Activated CD4-positive, CD25-positive, alpha-beta regulatory T cell treated with anti-CD3 and anti-CD28 coated beads, Interleukin-2, amount 50 U/mL, for 24 hours (primary cell): ENCODE data around the gene STARD13.

Experiments
- ATAC-seq, 2 donors: fragments of 150-1000 bp; cut with Tn5 transposase; one replicate each; pipeline ENCODE4 v1.10.0; 2021; ENCODE audit warnings: mild to moderate bottlenecking in 1 of 2, moderate library complexity in 1 of 2

The STARD13 gene

DNA sequence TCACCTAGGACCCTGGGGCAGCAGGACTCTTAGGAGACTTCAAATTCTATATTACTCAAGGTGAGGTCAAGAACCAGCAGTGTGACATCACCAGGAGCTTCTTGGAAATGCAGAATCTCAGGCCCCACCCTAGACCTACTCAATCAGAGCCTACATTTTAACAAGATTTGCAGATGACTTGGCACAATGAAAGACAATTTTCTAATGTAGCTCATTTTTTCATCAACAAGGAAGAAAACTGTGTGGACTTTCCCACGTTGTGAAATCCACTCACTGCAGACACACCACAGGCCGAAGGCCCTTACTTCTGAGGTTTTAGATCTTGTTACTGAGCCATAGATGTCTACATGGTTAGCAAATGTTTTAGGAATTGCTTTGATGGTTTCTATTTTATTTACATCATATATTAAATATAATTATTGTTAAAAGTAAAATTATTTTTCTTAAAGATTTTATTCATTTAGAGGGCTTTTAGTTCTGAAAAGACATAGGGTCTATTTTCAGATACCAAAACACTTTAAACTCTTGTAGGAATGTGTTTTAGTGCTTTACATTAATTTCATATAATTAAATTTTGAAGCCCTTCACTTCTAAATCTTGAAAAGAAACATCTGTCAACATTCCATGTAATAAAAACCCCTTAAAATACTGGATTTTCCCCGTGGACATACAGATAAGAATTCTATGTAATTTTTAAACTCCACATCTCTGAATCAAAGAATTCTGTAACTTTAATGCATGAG is 18.5 kb upstream of the STARD13 start:
- ATAC-seq, result no peak

DNA sequence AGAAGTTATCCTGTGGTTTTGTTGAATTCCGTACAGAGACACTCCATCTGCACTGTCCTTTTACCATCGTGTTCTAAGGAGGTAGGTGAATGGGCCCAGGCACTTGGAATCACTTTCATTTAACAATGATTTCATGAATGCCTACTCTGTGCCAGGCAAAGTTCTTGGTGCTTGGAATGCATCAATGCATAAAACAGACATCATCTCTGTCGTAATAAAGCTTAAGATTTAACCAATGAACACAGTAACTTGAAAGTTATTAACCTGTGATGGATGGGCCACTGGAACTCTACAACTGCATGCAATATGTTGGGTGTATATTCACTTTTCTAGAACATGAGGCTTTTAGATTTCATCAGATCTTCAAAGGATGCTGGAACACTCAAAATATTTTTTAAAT is 14.1 kb upstream of the STARD13 start:
- no peak for ATAC-seq

DNA sequence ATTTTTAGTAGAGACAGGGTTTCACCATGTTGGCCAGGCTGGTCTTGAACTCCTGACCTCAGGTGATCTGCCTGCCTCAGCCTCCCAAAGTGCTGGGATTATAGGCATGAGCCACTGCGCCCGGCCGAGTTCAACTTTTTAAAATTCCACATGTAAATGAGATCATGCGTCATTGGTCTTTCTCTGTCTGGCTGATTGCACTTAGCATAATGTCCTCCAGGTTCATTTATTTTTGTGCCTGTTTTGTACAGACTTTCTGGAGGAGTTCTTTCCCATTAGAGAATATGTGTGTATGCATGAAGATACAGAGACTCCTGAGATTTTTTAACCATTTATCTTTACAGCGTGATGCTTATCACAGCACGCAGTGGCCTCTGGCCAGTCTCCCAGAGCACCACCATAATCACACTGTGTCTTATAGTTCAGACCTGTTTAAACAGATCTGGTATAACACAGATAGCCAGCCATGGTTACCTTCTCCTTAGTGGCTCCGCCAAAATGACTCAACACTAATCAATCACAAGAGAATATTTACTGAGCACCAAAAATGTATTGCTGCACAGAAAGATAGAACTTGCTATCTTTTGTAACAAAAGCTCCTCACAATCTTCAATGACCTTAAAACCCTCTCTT is 11.4 kb upstream of the STARD13 start:
- ATAC-seq, result no peak

DNA sequence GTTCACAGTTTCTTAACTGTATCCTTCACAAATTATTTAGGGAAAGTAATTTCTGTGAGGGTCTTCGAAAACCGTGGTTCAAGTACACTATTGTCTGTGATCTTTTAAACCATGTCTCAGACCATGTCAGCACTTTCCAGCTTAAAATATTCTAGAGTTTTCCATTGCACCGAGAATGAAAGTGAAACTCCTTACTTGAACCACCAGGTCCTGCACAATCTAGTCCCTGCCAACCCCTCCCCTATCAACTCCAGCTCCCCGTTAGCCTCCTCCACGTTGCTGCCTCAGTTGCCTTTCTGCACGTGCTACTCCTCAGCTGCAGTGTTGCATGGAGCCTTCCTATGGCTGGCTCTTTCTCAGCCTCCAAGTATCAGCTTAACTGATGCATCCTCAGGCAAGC is 7.2 kb upstream of the STARD13 start:
- ATAC-seq, result no peak

DNA sequence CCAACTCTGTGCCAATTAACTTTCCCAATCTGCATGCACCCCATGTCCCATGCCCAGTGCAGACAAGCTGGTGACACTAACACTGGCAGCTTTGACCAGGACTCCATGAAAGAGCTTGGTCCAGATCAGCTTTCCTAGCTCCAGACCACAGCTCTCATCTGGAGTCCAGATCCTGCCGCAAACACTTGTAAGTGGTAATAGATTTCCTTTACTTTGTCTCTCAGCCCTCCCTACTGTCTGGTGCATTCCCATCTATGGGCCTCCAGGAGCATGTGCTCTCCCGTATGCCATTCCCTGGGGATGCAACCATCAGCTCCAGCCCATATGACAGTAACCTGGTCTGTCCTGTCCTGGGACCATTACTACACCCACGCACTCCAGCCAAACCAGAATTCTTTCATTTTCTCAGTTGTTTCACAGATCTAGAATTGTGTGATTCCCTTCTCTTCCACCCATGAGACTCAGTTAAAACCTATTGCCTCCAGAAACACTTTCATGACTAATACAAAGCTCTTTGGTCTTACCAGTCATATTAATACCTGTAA is 4.9 kb upstream of the STARD13 start:
- ATAC-seq, result no peak

DNA sequence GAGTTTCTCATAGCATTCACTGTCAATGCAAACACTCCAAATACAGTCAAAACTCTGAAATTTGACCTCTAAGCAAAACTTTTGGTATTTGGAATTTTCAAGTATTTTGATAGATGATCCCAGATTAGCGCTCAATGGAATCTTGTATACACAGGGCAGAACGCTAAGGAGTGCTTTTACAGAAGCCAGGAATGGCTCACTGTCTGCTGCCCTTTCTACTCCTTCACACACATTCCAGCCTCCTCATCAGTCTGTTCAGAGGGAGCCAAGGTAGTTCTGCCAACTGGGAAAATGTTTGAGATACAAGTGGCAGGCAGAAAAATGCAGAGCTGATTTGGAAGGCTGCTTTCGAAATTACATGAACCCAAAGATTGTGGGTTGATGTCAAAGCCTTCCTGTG is 4.4 kb upstream of the STARD13 start:
- ATAC-seq, result no peak

DNA sequence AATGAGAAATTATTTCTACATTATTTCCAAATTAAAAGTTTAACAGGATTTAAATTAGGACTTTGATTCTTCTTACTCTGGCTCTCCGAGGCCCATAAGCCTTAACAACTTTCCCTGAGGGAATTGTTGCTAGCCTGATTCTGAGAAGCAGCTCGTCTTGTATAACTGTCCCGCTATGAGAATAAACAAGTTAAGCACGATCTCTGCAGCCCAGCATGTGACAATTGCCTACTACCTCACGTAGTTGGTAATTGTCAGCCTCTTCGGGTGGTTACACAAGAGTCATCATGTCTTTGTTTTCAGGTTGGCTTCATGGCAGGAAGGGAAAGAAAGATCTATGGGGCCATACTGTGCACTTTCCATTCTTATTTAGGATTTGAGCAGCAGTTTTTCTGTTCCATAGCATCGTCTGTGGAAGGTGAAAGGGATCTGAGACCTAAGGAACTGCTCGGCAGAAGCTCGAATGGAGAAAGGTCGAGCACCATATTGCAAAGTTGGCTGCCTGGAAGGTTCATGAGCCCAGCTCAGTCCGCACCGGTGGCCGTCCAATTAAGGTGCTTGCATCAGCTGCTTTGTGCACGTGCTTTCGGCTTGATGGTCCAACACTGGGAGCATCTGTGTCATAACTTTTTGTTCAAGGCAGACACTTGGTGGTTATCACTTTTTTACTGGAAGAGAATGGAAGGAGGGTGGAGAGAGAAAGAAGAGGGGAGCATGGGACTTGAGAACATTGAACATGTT is 1.8 kb upstream of the STARD13 start:
- no peak for ATAC-seq

DNA sequence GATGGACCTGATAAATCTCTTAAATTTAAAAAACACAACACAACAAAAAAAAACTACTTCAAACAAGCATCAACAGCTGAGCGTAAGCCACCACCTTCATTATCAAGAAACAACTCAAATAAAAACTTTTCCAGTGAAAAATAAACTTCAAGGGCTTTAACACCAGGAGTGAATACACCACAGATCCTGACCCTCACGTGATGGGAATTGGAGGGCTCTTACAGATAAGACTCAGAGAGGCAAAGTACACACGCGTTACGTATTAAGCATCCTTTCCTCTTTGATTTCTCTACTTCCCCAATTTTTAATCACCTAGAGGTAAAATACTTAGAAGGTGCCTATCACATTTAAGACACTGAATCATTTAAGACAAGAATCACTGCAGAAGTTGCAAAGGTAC is 573 bp upstream of the STARD13 start:
- ATAC-seq, result no peak

DNA sequence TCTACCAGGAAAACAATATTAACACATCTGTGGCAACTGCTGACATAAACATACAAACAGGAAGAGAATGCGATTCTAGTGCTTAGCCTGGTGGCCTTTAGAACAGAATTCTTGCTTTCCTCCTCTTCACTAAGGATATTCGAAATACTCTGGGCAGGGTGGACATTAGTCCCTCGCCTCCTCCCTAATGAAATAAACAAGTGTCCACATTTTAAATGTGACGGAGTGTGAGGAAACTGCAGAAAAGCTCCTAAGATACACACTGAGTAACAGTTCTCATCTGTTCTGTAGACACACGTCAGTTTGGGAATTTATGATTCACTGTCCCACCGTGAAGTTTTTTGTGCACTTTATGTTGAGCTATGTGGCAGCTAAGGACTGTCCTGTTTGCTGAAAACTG is 639 bp downstream of the STARD13 start:
- ATAC-seq, result peak in 1 of 2 donors; percentile 17

DNA sequence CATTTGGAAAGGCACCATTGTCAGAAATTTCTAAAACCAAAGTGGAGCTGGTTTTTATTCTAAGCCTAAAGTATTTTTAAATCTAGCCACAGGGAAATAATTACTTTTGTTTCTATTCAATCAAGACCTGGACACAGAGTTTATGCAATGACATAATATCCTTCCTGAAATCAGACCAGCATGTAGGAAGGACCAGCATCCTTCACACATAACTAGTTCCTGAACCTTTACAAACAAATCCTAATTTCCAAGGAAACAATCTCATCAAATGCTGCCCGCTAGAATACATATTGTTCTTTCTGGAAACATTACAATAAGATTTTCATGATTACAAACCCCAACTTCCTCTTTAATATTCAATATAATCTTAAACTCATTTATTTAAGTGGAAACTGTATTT is 1.5 kb downstream of the STARD13 start:
- no peak for ATAC-seq

DNA sequence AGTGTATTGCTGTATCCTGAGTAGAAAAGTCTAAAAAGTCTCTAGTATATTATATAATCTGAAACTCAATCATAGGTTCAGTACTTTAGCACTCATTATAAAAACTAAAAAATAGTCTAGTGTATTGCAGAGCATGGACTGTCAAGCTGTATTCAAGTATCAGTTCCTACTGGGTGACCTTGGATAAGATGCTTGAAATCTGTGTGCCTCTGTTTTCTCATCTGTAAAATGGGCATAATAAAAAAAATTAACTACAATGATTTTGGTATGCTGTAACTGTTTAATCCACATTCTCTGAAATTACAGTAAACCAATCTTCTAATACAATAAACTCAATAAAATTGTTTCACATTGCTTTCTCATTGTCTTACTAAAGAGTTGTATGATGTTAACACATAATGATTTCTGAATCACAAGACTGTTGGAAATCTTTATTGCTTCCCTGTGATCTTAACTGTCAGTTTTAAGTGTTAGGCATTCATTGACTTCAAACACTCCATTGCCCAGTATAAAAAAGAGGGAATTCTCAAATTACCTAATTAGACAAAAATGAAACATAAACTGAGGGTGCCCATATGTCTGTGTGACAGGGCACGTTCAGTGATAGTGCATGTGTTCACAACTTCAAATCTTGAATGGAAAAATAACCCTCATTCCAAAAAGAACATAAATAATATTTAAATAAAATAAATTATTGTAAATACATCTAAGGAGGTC is 2.2 kb downstream of the STARD13 start:
- no peak for ATAC-seq

DNA sequence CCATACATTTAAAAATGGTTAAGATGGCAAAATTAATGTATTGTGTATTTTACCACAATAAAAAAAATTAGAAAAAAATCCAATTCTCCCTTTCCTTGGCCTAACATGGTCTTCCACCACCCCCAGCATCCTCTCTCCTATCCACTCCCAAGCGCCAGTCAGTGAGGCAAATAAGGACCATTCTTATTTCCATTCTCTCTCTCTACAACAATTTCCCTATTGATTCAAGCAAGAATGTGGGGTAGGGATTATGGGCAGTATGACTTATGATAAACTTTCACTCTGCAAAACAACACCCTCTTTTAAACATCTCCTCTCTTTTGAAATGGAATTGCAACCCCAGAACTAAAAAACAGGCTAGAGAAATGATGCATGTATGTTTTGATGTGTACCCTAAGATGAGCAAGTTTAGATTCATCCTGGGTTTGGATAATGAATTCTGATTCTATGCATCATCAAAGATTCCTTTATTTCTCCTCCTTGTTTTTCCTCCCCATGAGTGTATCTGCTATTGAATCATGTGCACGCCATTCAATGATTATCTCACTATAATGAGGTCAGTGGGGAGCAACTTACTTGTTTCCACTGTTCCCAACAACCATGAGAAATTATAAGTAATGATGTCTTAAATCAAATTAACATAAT is 3.5 kb downstream of the STARD13 start:
- ATAC-seq, result no peak

DNA sequence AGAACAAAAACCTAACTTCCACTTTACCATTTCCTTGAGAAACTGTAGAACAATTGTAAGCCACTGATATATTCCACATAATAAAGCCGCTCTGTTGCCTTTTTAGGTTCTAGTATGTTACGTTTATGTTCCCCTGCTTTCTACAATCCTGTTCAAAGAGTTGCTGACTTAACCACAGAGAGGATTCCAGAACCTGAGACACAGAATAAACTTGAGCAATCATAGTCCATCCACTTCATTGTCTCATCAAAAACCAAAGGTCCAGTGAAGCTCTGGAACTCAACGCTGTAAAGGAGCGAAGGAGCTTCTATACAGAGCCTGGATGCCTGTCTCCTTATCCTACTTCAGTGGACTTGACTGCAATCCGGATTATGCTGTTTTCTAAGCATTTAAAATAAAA is 4.6 kb downstream of the STARD13 start:
- no peak for ATAC-seq

DNA sequence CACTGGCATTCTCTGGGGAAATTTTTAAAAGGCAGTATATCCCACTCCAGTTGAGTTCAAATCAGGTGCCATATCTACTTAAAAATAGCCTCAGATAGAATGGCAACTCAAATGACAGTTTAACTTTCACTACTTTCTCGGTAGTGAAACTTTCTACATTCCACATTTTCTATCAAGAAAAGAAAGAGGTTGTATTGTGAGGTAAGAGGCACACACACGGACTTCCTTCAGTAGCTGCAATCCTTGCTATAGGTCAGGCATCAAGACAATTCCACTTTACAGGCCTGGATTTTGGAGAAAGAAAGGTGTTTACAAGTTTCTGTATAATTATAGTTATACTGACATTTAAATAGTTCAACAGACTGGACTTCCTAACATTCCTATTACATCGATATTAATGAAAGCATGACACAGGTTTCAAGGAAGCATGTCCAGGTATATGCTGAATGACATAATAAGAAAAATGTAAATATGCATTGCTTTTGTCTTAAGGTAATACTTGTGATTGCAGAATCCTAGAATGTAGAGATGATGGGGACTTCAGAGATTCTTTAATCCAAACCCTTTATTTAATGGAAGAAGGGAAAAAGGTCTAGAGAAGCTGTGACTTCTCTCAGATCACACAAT is 5.2 kb downstream of the STARD13 start:
- ATAC-seq, result no peak

DNA sequence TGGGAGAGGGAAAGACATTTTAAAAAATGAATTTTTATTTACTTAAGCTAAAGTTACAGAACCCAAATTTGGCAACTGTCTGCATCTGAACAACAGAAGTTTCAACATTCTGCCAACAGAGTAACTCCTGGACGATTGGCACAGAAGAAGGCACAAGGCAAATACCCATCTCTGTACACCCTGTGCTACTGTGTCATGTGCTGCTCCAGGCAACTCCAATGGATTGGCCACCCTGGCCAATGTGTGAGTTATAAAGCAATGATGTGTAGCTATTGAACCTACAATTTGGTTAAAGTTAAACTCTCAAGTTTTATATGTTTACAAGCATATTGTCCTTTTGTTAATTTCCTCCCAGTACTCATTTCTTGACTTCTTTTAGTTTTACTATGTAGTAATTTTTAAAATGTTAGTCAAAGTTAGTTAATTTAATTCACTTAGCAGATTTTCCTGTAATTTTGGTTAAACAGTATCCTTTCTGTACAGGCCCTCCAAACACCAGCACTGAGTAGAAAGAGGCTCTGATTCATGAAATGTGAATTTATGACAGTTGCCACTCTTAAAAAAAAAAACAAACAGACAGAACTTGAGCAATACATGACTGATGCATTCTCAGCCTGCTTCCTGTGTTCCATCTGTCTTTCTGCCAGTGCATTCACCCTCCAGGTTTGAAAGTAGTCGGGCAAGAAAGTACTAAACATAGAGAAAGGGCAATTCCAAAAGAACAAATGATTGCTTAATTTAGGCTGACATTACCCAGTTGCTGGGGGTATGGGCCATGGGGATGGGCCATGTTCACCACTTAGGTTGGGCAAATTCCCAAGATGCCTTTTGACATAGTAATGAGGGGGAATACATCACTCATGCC is 5.9 kb downstream of the STARD13 start:
- no peak for ATAC-seq

DNA sequence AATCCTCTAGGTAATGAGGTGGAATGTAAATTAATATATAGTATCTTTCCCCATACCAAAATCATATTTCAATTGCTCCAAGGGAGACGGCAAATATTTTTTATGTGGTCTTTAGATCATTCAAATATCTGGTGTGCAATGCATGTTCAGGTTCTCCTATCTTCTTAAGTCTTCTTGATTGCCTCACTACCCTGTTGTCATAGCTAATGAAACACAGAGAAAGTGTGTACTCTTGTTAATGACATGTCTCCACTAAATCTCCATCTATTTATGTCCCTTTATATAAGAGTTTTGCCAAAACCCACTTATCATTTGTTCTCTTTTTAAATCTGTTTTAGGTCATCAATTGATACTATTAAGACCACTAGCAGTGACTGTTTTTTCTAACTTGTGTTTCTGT is 6.6 kb downstream of the STARD13 start:
- ATAC-seq, result no peak

DNA sequence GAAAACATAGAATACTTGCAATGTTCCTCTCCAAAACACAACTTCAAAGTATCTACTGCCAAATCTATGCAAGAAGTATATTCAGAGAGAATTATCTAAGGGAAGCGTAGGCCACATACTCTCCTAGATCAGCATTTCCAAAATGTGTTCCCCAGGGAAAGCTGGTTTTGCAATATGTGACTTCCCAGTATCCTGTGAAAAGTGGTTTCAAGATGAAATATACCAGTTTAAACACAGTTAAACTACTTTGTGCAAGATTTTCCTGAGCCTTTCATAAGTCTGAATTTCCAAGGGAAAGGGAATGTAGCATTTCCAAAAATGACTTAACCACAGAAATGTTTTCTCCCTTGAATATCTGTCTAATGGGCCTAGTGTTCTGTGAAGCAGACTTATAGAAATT is 7.6 kb downstream of the STARD13 start:
- no peak for ATAC-seq

DNA sequence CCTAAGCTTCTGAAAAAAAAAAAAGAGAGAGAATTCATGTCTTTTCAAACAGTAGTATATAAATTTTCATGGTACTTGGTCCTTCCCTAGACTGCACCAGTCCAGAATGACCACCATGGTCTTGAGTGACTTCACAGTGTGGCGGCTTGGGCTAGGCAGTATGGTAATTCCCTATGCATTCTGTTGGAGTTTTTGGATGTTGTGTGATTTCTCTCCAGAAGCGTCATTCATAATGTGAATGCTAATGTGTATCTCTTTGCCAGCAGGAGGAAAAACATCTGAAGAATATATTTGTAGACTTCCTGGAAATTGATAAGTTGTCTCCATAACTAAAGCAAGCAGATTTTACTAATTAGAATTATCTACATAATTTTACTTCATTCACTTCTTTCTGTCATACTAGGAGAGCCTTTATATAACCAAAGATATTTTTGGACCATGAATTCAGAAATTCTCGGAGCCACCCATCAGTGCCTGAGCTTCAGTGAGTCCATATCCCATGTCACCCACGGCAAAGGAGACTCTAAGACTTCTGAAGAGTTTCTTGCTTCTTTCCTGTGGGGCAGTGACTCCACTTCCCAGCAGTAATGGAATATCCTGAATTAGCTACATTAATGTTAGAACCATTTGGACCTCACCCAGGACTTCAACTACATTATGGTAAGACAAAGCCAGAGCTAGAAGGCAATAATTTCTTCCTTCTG is 8.4 kb downstream of the STARD13 start:
- ATAC-seq, result no peak

DNA sequence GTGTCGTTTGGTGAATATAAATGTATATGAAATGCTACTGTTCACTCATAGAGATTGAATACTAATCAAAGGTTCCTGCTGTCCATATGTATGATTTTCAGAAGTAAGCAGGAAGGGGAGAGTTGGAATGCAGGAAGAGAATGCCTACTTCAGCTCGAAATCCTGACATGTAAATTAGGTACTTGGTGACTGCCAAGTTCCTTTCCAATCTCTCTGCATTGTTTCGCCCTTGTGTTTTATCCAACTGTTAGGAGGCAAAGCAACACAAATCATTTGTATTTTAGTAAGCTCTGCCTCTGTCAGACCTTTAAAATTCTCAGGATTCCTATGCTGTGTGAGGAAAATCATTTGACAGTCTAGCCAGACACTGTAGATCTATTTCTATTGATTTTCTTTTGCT is 9.0 kb downstream of the STARD13 start:
- no peak for ATAC-seq

DNA sequence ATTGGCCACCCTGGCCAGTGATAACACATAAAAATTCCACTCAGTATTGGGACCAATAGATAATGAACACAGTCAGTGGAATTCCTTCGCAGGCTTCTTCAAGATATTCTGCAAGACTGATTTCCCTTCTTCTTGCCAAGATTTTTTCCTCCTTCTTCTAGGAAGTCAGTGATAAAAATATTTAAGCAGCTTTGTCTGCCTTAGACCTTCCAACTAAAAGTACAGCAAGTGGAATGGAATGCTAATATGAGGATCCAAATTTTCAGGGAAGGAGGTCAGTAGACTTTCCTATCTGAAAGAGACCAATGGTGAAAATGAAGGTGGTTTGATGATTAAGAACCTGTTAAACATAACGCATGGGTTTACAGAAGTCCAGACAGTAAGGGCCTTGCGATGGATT is 9.6 kb downstream of the STARD13 start:
- no peak for ATAC-seq
